Smooth muscle cell (in vitro differentiated cells): ENCODE data around the gene SIGLEC7. TPM values are rescaled to one million over a fixed set of nuclear protein-coding genes. Genes with fewer than 3 reads are reported as not detected.

Experiments used
- DNase-seq: peaks from one replicate; lab custom pipeline; 2025; ENCODE audit not compliant: unreplicated experiment; lab: John Stamatoyannopoulos, UW
- H2AFZ ChIP-seq: fragments of 200-600 bp; sonication (generic); 2 replicates; pipeline ENCODE4 v1.6.0; 2016; ENCODE audit warnings: antibody characterized with exemption, low read depth, mild to moderate bottlenecking
- H3F3A ChIP-seq: fragments of 200-600 bp; sonication (generic); 2 replicates; pipeline ENCODE4 v1.6.0; 2017; ENCODE audit warnings: antibody characterized with exemption, low read depth
- H3K27ac ChIP-seq: fragments of 200-600 bp; sonication (generic); 2 replicates; pipeline ENCODE4 v1.5.1; 2016; ENCODE audit warnings: low read depth, mild to moderate bottlenecking
- H3K27me3 ChIP-seq: fragments of 200-600 bp; sonication (generic); 2 replicates; pipeline ENCODE4 v1.6.1; 2016; ENCODE audit warnings: low read depth, mild to moderate bottlenecking
- H3K36me3 ChIP-seq: fragments of 200-600 bp; sonication (generic); 2 replicates; pipeline ENCODE4 v1.5.1; 2016; ENCODE audit warnings: low read depth
- H3K4me1 ChIP-seq: fragments of 200-600 bp; sonication (generic); 2 replicates; pipeline ENCODE4 v1.5.1; 2016; ENCODE audit warnings: low read depth
- H3K4me2 ChIP-seq: fragments of 200-600 bp; sonication (generic); 2 replicates; pipeline ENCODE4 v1.6.0; 2016; ENCODE audit warnings: mild to moderate bottlenecking
- H3K4me3 ChIP-seq: fragments of 200-600 bp; sonication (generic); 2 replicates; pipeline ENCODE4 v1.5.1; 2016; ENCODE audit warnings: mild to moderate bottlenecking
- H3K79me2 ChIP-seq: fragments of 200-600 bp; sonication (generic); 2 replicates; pipeline ENCODE4 v1.6.0; 2016; ENCODE audit warnings: low read depth, mild to moderate bottlenecking
- H3K9ac ChIP-seq: fragments of 200-600 bp; sonication (generic); 2 replicates; pipeline ENCODE4 v1.6.0; 2016; ENCODE audit warnings: low read depth
- H3K9me3 ChIP-seq: fragments of 200-600 bp; sonication (generic); replicated peaks from 2 replicates; pipeline ENCODE4 v1.5.1; 2016; ENCODE audit warnings: low read depth
- H4K20me1 ChIP-seq: fragments of 200-600 bp; sonication (generic); 2 replicates; pipeline ENCODE4 v1.6.0; 2016; ENCODE audit warnings: low read depth
- WGBS: methylation state at CpG from one replicate; pipeline ENCODE4 v1.1.7; 2016; ENCODE audit warnings: low lambda C conversion rate; 5-methylcytosine and 5-hydroxymethylcytosine counted together
- polyA plus RNA-seq: library from polyadenylated mRNA; unstranded; fragments of >200 nt; fragmentation: Nextera tagmentation; extraction: Ambion mirVana; gene quantifications from 2 replicates; pipeline ENCODE4 v1.2.1, GENCODE V29; 2016
- total RNA-seq: library from RNA; depleted of rRNA; stranded (reverse); fragments of >200 nt; gene quantifications from 2 replicates; pipeline ENCODE4 v1.2.3, GENCODE V29; 2014
- TF ChIP-seq, protein P1 (sequence below): fragments of 200-600 bp; sonication (generic); IDR thresholded peaks from 2 replicates; pipeline ENCODE4 v1.5.1; 2017; ENCODE audit warnings: borderline replicate concordance, mild to moderate bottlenecking, antibody characterized with exemption; ENCODE audit not compliant: insufficient read depth, poor library complexity, severe bottlenecking

Gene SIGLEC7
- total and polyA plus RNA-seq, 2 experiments from 2014 or later, result not detected

DNA sequence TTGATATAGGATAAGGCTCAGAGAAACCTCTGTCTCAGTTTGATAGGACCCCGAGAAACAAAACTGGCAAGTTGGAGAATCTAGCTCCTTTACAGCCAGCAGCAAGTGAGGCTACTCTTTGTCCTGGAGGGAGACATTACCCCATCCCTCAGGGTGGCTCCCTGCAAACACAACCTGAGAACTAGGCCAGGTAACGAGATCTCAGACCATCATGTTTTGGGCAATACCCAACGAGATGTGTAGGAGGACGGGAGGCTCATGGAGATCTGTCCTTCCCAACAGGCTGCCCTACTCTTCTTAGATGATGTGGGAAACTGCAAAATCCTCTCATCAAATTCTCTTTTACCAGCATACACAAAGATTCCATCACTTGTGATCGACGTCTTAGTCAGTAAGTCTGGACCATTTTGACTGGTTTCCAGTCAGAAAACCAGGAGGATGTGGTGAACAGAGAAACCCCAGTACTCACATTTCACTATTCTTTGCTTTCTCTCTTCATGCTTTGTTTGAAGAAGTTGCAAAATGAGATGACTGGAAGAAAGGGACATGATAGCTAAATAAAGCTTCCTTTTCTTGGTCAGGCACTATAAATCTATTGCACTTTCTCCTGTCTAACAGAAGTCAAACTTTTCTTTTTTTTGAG is 27.9 kb upstream of the SIGLEC7 start:
- Histone ChIP-seq H4K20me1 (no peaks in the 10 kb centered on the region), H3K4me1 (no peaks in the 10 kb centered on the region), H3F3A (no peaks in the 10 kb centered on the region), H3K36me3 (no peaks in the 10 kb centered on the region), H3K9ac (no peak overlapping the region), H3K4me3 (no peak overlapping the region), H3K9me3 (no peaks in the 10 kb centered on the region), H2AFZ (no peak overlapping the region), H3K4me2 (no peak overlapping the region), H3K27ac (no peak overlapping the region), H3K79me2 (no peaks in the 10 kb centered on the region), H3K27me3 (peaks cover 10% of the 10 kb centered on the region)
- TF ChIP-seq, protein P1, sequence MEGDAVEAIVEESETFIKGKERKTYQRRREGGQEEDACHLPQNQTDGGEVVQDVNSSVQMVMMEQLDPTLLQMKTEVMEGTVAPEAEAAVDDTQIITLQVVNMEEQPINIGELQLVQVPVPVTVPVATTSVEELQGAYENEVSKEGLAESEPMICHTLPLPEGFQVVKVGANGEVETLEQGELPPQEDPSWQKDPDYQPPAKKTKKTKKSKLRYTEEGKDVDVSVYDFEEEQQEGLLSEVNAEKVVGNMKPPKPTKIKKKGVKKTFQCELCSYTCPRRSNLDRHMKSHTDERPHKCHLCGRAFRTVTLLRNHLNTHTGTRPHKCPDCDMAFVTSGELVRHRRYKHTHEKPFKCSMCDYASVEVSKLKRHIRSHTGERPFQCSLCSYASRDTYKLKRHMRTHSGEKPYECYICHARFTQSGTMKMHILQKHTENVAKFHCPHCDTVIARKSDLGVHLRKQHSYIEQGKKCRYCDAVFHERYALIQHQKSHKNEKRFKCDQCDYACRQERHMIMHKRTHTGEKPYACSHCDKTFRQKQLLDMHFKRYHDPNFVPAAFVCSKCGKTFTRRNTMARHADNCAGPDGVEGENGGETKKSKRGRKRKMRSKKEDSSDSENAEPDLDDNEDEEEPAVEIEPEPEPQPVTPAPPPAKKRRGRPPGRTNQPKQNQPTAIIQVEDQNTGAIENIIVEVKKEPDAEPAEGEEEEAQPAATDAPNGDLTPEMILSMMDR, result no peak
- 89% methylated on average over 6 of the region's 6 CpGs for WGBS
- DNase-seq, result no peak

- WGBS, result 86% methylated on average over 6 of the region's 6 CpGs
- H3K9ac ChIP-seq, result no peak overlapping the region
- no peak for DNase-seq
- H3K27me3 ChIP-seq, result peaks cover 10% of the 10 kb centered on the region
- no peaks in the 10 kb centered on the region for H3K36me3 ChIP-seq
- H3F3A ChIP-seq, result no peaks in the 10 kb centered on the region
- no peaks in the 10 kb centered on the region for H4K20me1 ChIP-seq
- no peak overlapping the region for H2AFZ ChIP-seq
- H3K4me1 ChIP-seq, result no peaks in the 10 kb centered on the region
- no peak overlapping the region for H3K4me2 ChIP-seq
- no peaks in the 10 kb centered on the region for H3K9me3 ChIP-seq
- H3K79me2 ChIP-seq, result no peaks in the 10 kb centered on the region
- TF ChIP-seq, protein P1, result no peak
- no peak overlapping the region for H3K4me3 ChIP-seq
- no peak overlapping the region for H3K27ac ChIP-seq
These were observed 25.3 kb upstream of the SIGLEC7 start for GRCh38 chr19:51116736-51117286.

DNA sequence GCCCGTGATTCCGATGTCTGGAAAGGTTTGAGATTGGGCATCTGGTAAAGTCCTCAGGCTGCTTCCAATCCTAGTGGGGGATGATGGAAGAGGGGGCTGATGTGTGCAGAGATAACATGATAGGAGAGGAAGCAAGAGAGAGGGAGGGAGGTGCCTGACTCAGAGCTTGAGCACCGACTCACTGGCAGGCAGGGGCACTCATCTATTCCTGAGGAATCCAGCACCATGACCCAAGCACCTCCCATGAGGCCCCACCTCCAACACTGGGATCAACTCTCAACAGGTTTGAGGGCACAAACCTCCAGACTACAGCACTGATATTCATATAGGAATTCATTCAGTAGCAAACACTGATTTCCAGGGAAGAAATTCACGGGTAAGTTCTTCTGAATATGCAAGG is 23.0 kb upstream of the SIGLEC7 start:
- no peaks in the 10 kb centered on the region for H3K79me2 ChIP-seq
- TF ChIP-seq, protein P1, result no peak
- H3F3A ChIP-seq, result no peaks in the 10 kb centered on the region
- H3K9ac ChIP-seq, result no peak overlapping the region
- H3K4me2 ChIP-seq, result no peak overlapping the region
- WGBS, result 75% methylated on average over 4 of the region's 4 CpGs
- no peak for DNase-seq
- H4K20me1 ChIP-seq, result no peaks in the 10 kb centered on the region
- no peaks in the 10 kb centered on the region for H3K4me1 ChIP-seq
- no peak overlapping the region for H2AFZ ChIP-seq
- no peaks in the 10 kb centered on the region for H3K9me3 ChIP-seq
- H3K4me3 ChIP-seq, result no peak overlapping the region
- no peak overlapping the region for H3K27ac ChIP-seq
- H3K27me3 ChIP-seq, result peaks cover 8% of the 10 kb centered on the region
- no peaks in the 10 kb centered on the region for H3K36me3 ChIP-seq

DNA sequence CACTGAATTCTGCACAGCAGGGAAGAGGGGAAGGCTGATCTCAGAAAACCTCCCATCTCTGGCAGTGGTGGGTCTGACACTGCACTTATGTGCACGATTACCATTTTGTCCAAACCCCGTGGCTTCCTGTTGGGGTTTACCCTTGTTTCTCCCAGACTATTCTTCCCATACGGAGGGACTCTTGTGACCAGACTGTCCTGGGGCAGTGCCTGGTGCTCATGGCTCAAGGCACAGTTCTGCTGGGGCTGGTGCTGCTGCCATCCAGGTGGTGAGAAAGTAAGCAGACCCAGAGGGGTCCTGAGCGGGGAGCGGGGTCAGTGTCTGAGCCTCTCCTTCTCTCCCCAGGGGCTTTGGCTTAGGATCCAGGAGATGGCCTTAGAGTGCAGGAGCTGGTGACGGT is 22.5 kb upstream of the SIGLEC7 start:
- peaks cover 8% of the 10 kb centered on the region for H3K27me3 ChIP-seq
- TF ChIP-seq, protein P1, result no peak
- H3K4me1 ChIP-seq, result no peaks in the 10 kb centered on the region
- H3K9me3 ChIP-seq, result no peaks in the 10 kb centered on the region
- no peak overlapping the region for H3K27ac ChIP-seq
- H3K79me2 ChIP-seq, result no peaks in the 10 kb centered on the region
- H4K20me1 ChIP-seq, result no peaks in the 10 kb centered on the region
- H3K4me2 ChIP-seq, result no peak overlapping the region
- no peak overlapping the region for H3K9ac ChIP-seq
- H3F3A ChIP-seq, result no peaks in the 10 kb centered on the region
- H2AFZ ChIP-seq, result no peak overlapping the region
- WGBS, result 94% methylated on average over 6 of the region's 6 CpGs
- no peak overlapping the region for H3K4me3 ChIP-seq
- no peaks in the 10 kb centered on the region for H3K36me3 ChIP-seq
- no peak for DNase-seq
